HG02610 (cell line): ENCODE measurements around the gene PPP1R7.

Experiments used
- ATAC-seq: cut with Tn5 transposase; IDR thresholded peaks from one replicate; pipeline ENCODE4 v1.9.1; 2021; ENCODE audit warnings: mild to moderate bottlenecking, moderate library complexity; ENCODE audit not compliant: unreplicated experiment

PPP1R7 gene

GRCh38 chr2:241160318-241160717 lies 10.1 kb downstream of the PPP1R7 start:
- ATAC-seq: no peak

GRCh38 chr2:241161646-241162281 lies 11.5 kb downstream of the PPP1R7 start:
- ATAC-seq: no peak

GRCh38 chr2:241163601-241164118 lies 13.4 kb downstream of the PPP1R7 start:
- ATAC-seq: no peak

- ATAC-seq: no peak
Observed at GRCh38 chr2:241168366-241168765, 18.1 kb downstream of the PPP1R7 start.

GRCh38 chr2:241173557-241173956 lies 23.3 kb downstream of the PPP1R7 start:
- no peak for ATAC-seq

GRCh38 chr2:241177526-241178334 lies 27.5 kb downstream of the PPP1R7 start:
- no peak for ATAC-seq

- ATAC-seq: no peak
Observed at GRCh38 chr2:241178961-241179360, 28.7 kb downstream of the PPP1R7 start.

- no peak for ATAC-seq
Observed at GRCh38 chr2:241179899-241180298, 29.6 kb downstream of the PPP1R7 start.

- no peak for ATAC-seq
Observed at GRCh38 chr2:241180495-241180894, 30.2 kb downstream of the PPP1R7 start.

GRCh38 chr2:241182126-241182525 lies 31.9 kb downstream of the PPP1R7 start:
- ATAC-seq: no peak

GRCh38 chr2:241182531-241183133 lies 32.4 kb downstream of the PPP1R7 start:
- ATAC-seq: no peak

- no peak for ATAC-seq
Observed at GRCh38 chr2:241183221-241183620, 33.0 kb downstream of the PPP1R7 start.

GRCh38 chr2:241184901-241185300 lies 34.6 kb downstream of the PPP1R7 start:
- ATAC-seq: no peak

- ATAC-seq: no peak
Observed at GRCh38 chr2:241185961-241186360, 35.7 kb downstream of the PPP1R7 start.

GRCh38 chr2:241187101-241187917 lies 37.0 kb downstream of the PPP1R7 start:
- no peak for ATAC-seq

GRCh38 chr2:241187918-241188234 lies 37.6 kb downstream of the PPP1R7 start:
- no peak for ATAC-seq

- ATAC-seq: no peak
Observed at GRCh38 chr2:241188361-241189092, 38.3 kb downstream of the PPP1R7 start, which contains the start of gene ANO7. Gene ANO7, plus strand, starts transcription at chr2:241188677. Its CDS starts 1,387 bp downstream, at chr2:241190064.

GRCh38 chr2:241189093-241189855 lies 39.0 kb downstream of the PPP1R7 start:
- no peak for ATAC-seq

GRCh38 chr2:241189856-241190201 lies 39.6 kb downstream of the PPP1R7 start:
- no peak for ATAC-seq
